GM10266 (cell line): ENCODE measurements around the gene MAP4.

Source experiments
- DNase-seq: peaks from one replicate; pipeline ENCODE4 v3.0.0; 2012; ENCODE audit errors: extremely low spot score
- TF ChIP-seq, protein P1 (sequence below): IDR thresholded peaks from 2 replicates; pipeline ENCODE4 v1.5.1; 2012; ENCODE audit warnings: mild to moderate bottlenecking, low read depth; ENCODE audit not compliant: control insufficient read depth, insufficient read depth; ENCODE audit errors: missing control alignments

MAP4 gene

GRCh38 chr3:47863391-47864128 is 152.7 kb downstream of the MAP4 start:
- TF ChIP-seq, protein P1, sequence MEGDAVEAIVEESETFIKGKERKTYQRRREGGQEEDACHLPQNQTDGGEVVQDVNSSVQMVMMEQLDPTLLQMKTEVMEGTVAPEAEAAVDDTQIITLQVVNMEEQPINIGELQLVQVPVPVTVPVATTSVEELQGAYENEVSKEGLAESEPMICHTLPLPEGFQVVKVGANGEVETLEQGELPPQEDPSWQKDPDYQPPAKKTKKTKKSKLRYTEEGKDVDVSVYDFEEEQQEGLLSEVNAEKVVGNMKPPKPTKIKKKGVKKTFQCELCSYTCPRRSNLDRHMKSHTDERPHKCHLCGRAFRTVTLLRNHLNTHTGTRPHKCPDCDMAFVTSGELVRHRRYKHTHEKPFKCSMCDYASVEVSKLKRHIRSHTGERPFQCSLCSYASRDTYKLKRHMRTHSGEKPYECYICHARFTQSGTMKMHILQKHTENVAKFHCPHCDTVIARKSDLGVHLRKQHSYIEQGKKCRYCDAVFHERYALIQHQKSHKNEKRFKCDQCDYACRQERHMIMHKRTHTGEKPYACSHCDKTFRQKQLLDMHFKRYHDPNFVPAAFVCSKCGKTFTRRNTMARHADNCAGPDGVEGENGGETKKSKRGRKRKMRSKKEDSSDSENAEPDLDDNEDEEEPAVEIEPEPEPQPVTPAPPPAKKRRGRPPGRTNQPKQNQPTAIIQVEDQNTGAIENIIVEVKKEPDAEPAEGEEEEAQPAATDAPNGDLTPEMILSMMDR, result no peak
- DNase-seq, result no peak

- TF ChIP-seq, protein P1, result no peak
- no peak for DNase-seq
Measured at GRCh38 chr3:47859956-47860605, 156.1 kb downstream of the MAP4 start.

DNA sequence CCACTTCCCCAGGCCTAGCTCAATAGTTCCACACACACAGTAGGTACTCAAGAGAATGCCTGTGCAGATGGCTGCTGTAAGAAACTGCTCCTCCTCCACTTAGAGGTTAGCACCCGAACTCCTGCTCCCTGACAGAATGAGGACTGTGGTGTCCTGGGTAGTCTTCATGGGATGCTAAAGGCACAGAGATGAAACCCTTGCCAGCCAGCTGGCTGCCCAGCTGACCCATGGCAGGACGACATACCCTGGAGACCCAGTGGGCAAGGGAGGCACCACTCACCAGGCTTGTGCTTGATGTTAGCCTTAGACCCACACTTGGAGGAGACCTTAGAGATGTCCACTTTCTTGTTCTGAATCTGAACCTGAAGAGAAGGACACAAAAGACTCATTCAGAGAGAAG is 159.1 kb downstream of the MAP4 start:
- TF ChIP-seq, protein P1, result no peak
- DNase-seq, result no peak

- TF ChIP-seq, protein P1, result no peak
Measured at GRCh38 chr3:47856669-47857068, 159.5 kb downstream of the MAP4 start.

DNA sequence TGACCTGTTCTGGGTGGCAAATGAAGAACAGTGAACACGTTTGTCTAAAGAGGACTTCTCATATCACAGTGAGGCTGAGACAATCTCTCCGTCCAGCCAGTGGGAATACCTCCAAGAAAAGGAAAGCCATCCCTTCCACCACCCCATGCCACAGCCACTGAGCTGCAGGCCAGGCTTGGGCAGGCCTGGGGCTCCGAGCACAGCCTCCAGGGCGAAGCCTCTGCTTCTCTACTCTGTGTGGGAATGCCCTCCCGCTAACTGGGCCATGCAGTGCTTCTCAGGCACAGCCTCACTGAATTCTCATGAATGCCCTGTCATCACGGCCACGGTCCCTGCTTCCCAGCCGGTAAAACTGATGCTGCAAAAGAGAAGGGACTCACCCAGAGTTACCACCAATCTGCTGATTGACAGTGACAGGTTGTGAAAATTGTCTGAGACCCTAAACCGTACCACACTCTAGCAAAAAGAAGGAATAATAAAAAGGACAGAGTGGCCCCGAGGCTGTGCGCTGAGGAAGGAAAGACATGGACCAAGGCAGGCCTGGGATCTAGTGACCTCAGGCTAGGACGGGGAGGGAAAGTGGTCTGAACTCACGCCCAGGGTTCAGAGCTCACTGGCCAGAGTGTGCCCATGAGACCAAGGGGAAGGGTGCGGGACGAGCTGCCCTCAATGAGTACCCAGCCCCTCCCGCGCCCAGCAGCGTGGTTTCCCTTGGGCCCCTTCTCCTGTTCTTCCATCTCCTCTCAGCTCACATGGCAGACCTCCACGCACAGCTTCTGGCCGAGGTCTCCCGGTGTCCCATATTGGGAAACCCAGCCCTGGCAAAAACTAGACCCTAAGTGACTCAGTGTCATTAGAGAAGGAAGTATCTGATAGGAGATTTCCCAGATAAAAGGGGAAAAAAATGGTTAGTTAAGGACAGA is 160.5 kb downstream of the MAP4 start:
- DNase-seq, result no peak
- TF ChIP-seq, protein P1, result no peak

More at GRCh38 chr3:47856669-47857068, 159.5 kb downstream of the MAP4 start:
- no peak for DNase-seq

- TF ChIP-seq, protein P1, result no peak
- no peak for DNase-seq
Measured at GRCh38 chr3:47854720-47855455, 161.3 kb downstream of the MAP4 start.
